ENCODE data around the gene WDR5. TPM values are rescaled to one million over a fixed set of nuclear protein-coding genes. Genes with fewer than 3 reads are reported as not detected.

The WDR5 gene
- polyA plus RNA-seq, 1 experiment: 23.8 TPM

- no peaks in the 10 kb centered on the region for H3K27me3 ChIP-seq (ENCODE audit: control insufficient read depth, insufficient read depth, low read length)
- H3K36me3 ChIP-seq (ENCODE audit: control insufficient read depth, insufficient read depth, low read length): no peaks in the 10 kb centered on the region
- no peak for DNase-seq (ENCODE audit: low read depth)
- TF ChIP-seq CTCF (IDR thresholded peaks at IDR 0.05; ENCODE audit: insufficient read depth, low read depth, low read length): no peak
- POLR2A ChIA-PET: no interaction called here
- no peak overlapping the region for H3K4me3 ChIP-seq (ENCODE audit: low read depth, low read length)
- CTCF ChIA-PET: no interaction called here
Observed at GRCh38 chr9:134166374-134166773, 30.5 kb downstream of the WDR5 start.

- Histone ChIP-seq H3K4me3 (ENCODE audit: low read depth, low read length) (no peak overlapping the region), H3K27me3 (ENCODE audit: control insufficient read depth, insufficient read depth, low read length) (no peaks in the 10 kb centered on the region), H3K36me3 (ENCODE audit: control insufficient read depth, insufficient read depth, low read length) (no peaks in the 10 kb centered on the region)
- ChIA-PET POLR2A (no interaction called here), CTCF (interaction anchor here (0.6 to 6.2 kb wide), 5 partner anchors 9 to 283 kb away, joined by 3 to 175 read pairs (median 4); no protein-coding TSS in a partner anchor)
- peak; percentile 51 for DNase-seq (ENCODE audit: low read depth)
- no peak for TF ChIP-seq CTCF (IDR thresholded peaks at IDR 0.05; ENCODE audit: insufficient read depth, low read depth, low read length)
Observed at GRCh38 chr9:134167530-134167931, 31.6 kb downstream of the WDR5 start.

GRCh38 chr9:134168757-134169550 lies 33.1 kb downstream of the WDR5 start:
- H3K36me3 ChIP-seq (ENCODE audit: control insufficient read depth, insufficient read depth, low read length): no peaks in the 10 kb centered on the region
- ChIA-PET POLR2A (no interaction called here), CTCF (interaction anchor here (1.0 to 6.2 kb wide), 8 partner anchors 39 to 288 kb away, joined by 3 to 175 read pairs (median 6); no protein-coding TSS in a partner anchor)
- H3K4me3 ChIP-seq (ENCODE audit: low read depth, low read length): no peak overlapping the region
- no peak for DNase-seq (ENCODE audit: low read depth)
- 0 out of 2 replicates have a peak, but pooled peaks have one; percentile 31 for TF ChIP-seq CTCF (IDR thresholded peaks at IDR 0.05; ENCODE audit: insufficient read depth, low read depth, low read length)
- no peaks in the 10 kb centered on the region for H3K27me3 ChIP-seq (ENCODE audit: control insufficient read depth, insufficient read depth, low read length)

- no peak overlapping the region for H3K4me3 ChIP-seq (ENCODE audit: low read depth, low read length)
- TF ChIP-seq CTCF (IDR thresholded peaks at IDR 0.05; ENCODE audit: insufficient read depth, low read depth, low read length): no peak
- no peak for DNase-seq (ENCODE audit: low read depth)
- POLR2A ChIA-PET: no interaction called here
- CTCF ChIA-PET: interaction anchor here (0.6 to 6.2 kb wide), 16 partner anchors 31 to 608 kb away, joined by 3 to 175 read pairs (median 5); no protein-coding TSS in a partner anchor
- no peaks in the 10 kb centered on the region for H3K27me3 ChIP-seq (ENCODE audit: control insufficient read depth, insufficient read depth, low read length)
- no peaks in the 10 kb centered on the region for H3K36me3 ChIP-seq (ENCODE audit: control insufficient read depth, insufficient read depth, low read length)
Observed at GRCh38 chr9:134169724-134170401, 34.0 kb downstream of the WDR5 start.

All from BJ (cell line).